Pons (tissue), 1 donor: ENCODE data around the gene BBS4.
A peak's percentile ranks its signal among the peaks of the same experiment; 100 is the strongest.
"Not testable (repeated sequence)": the region's sequence is repeated elsewhere in the genome, so short reads cannot be mapped to it uniquely, and the experiment has no call there.

Source experiments
- DNase-seq: peaks from one replicate; pipeline ENCODE4 v3.0.0-alpha.2; 2016; ENCODE audit warnings: low spot score

The BBS4 gene

DNA sequence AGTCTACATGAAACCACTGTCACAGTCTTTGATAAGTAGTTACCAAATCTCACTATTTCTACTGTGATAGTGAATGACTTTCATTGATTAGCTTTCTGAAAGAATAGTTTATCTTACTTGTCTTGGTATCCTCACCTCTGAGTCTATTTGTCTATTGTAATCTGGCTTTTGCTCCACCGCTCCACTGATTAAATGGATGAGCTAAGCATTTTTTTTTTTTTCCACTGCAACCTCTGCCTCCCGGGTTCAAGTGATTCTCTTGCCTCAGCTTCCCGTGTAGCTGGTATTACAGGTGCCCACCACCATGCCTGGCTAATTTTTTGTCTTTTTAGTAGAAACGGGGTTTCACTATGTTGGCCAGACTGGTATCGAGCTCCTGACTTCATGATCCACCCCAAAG is 12.9 kb downstream of the BBS4 start:
- DNase-seq, result no peak

DNA sequence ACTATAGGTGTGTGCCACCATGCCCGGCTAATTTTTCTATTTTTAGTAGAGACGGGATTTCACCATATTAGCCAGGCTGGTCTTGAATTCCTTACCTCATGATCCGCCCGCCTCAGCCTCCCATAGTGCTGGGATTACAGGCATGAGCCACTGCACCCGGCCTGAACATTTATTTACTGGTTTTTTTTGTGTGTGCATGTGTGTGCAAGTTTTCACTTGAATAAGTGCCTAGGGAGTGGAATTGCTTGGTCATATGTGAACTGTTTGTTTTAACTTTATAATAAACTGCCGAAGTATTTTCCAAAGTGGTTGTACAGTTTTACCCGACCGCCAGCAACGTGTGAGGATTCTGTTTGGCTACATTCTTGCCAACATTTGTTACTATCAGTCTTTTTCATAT is 14.1 kb downstream of the BBS4 start:
- DNase-seq, result no peak

DNA sequence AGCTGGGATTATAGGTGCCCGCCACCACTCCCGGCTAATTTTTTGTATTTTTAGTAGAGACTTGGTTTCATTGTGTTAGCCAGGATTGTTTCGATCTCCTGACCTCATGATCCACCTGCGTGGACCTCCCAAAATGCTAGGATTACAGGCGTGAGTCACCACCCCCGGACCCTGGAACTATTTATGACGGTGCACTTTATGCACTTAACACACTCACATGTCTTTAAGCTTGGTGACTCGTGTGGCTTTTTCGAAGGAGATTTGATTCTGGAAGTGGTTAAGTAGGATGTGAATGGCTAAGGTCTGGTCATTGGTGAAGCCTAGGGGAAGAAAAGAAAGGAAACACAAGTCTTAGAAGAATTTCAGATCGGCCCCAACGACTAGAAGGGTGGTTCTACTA is 20.3 kb downstream of the BBS4 start:
- DNase-seq, result no peak

DNA sequence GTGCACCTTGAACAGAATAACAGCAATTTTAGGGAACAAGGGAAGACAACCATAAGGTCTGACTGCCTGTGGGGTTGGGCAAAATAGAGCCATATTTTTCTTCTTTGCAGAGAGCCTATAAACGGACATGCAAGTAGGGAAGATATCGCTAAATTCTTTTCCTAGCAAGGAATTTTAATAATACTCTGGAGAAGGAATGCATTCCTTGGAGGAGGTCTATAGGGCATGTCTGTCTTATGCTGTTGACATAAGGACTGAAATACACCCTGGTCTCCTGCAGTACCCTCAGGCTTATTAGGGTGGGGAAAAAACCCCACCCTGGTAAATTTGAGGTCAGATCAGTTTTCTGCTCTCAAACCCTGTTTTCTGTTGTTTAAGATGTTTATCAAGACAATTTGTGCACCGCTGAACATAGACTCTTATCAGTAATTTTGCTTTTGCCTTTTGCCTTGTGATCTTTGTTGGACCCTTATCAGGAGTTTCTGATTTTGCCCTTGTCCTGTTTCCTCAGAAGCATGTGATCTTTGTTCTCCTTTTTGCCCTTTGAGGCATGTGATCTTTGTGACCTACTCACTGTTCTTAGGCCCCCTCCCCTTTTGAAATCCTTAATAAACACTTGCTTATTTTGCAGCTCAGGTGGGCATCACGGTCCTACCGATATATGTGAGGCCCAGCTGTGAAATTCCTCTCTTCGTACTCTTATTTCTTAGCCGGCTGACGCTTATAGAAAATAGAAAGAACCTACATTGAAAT is 22.7 kb downstream of the BBS4 start:
- not testable (repeated sequence) for DNase-seq

DNA sequence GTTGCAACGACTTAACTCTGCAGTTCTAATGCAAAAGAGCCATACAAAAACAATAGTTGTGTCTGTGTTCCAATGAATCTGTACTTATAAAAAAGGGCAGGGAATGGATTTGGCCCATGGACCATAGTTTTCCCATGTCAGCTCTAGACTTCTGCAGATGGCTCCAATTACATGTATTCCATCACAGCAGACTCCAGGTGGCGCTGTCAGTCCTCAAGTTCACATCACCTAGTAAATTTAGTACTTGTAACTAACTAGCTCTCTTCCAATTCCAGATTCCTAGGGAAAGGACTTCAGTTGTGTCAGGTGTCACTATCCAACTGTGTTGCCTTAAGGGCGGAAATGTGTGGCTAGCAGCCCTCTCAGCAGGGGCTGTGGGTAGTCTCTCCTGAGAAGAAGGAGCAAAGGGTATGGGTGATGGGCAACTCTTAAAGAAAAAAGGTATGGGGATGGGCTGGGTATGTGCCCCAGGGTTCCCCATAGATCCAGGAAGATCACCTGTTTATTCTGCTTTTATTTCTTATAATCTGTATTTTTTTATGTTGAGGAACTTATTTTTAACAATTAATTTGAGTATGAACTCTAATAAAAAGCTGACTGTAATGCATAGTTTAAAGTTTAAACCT is 36.2 kb downstream of the BBS4 start:
- peak; percentile 63 for DNase-seq

DNA sequence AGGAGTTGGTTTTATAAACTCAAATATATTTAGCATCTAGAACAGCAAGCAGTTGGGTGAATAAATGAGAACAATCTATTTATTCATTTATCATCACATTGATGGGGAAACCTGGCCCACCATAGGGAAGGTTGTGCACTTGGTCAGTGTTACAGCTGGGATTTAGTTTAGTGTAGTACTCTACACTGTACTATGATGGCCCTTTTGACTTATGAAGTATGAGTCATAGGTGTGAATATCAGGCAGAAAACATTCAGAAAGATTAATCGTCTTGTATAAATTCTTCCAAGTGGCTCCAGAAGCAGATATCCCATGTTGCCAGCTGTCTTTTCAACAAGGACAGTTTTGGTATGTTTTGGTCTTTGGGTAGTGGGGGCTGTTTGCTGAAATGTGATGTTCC is 38.0 kb downstream of the BBS4 start:
- no peak for DNase-seq

DNA sequence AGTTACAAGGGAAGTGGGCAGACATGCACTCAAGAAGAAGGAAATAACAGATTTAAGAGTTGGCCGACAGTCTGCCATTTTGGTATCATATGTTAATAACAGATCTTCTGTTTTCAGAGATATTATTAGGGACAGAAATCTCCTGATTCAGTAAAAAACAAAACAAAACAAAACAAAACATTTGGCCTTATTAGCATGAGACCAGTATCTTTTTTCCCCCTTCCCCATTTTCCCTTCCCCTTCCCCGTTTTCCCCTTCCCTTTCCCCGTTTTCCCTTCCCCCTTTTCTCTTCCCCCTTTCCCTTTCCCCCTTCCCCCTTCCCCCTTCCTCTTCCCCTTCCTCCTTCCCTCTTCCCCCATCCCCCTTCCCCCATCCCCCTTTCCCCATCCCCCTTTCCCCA is 39.4 kb downstream of the BBS4 start:
- no peak for DNase-seq

DNA sequence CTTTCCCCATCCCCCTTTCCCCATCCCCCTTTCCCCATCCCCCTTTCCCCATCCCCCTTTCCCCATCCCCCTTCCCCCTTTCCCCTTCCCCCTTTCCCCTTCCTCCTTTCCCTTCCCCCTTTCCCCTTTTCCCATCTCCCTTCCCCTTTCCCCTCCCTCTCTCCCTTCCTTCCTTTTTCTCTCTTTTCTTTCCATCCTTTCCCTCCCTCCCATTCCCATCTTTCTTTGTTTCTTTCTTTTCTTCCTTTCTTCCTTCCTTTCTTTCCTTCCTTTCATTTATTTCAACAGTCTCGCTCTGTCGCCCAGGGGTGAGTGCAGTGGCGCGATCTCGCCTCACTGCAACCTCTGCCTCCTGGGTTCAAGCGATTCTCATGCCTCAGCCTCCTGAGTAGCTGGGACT is 39.8 kb downstream of the BBS4 start:
- not testable (repeated sequence) for DNase-seq

DNA sequence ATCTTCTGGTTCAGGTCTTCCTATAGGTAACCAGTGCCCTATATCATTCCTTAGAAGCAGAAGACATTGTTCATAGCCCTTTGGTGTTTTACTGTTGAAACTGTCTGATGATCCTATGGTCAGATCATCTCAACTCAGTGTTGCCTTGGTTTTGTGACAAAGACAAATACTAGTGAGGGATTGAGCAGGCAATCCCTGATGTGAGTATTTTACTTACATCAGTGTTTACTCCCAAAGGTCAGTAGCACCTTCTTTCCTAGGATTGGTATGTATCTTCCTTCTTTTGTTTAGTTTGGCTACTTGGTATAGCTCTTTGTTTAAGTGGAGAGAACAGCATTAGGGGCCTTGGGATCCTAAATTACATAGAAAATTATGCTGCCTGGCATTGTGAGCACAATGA is 41.1 kb downstream of the BBS4 start:
- DNase-seq, result no peak

DNA sequence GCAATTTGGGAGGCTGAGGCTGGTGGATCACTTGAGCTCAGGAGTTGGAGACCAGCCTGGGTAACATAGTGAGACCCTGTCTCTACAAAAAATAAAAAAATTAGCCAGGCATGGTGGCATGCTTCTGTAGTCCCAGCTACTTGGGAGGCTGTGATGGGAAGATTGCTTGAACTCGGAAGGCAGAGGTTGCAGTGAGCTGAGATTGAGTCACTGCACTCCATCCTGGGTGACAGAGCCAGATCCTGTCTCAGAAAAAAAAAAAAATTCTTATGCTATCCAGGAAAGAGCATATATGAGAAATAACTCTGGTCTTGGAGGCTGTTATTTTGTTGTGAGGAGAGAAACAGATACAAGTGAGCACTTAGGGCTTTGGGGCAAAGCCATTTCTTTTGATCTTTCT is 42.2 kb downstream of the BBS4 start:
- not testable (repeated sequence) for DNase-seq

DNA sequence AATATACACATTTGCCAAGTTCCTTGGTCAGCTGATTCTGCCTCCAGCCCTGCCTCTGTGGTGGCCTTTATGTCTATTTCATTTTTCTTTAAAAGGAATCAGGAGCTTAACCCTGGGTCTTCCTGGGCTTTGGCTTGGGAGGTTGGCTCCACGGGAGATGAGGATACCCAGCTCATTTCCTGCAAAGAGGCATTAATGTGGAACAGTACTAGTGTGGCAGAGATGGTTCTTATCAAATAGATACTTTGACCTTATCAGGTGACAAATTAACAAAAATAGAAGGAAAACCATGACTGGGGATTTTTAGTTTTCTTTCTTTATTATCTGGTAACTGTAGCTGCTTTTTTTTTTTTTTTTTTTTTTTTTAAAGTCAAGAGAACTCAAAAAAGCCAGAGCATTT is 42.8 kb downstream of the BBS4 start:
- DNase-seq, result no peak

DNA sequence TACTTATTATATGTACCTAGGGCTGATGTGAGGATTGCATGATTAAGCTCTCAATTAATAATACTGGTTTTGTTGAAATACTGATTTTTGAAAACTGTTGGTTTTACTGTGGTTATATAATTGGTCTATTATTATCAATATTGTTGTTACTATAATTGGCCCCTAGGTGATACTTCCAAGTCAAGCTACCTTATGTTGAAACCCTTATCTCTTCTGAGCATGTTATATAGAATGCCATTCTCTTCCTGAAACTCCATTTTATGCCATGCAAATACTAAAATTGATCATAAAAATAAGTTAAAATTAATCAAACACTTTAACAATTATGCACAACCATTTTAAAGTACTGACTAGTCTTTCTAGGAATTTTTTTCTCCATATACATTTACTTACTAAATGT is 46.1 kb downstream of the BBS4 start:
- DNase-seq, result no peak

DNA sequence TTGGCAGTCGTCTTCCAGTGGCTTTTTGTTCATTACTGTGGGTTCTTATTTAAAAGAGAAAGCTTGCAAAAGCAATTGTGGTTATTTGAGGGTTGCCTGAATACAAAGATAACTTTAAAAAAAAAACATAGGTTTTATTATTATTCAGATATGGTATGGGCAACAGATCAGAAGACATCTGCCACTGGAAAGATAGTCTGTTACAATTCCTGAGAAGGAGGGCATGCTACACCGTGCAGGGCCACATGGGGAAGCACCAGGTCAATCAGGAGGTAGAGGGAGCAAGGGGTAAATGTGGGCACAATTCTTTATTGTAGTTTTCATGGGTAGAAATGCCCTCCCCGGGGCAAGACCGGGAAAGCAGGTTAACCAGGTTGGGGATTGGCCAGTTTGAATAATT is 46.5 kb downstream of the BBS4 start:
- no peak for DNase-seq

DNA sequence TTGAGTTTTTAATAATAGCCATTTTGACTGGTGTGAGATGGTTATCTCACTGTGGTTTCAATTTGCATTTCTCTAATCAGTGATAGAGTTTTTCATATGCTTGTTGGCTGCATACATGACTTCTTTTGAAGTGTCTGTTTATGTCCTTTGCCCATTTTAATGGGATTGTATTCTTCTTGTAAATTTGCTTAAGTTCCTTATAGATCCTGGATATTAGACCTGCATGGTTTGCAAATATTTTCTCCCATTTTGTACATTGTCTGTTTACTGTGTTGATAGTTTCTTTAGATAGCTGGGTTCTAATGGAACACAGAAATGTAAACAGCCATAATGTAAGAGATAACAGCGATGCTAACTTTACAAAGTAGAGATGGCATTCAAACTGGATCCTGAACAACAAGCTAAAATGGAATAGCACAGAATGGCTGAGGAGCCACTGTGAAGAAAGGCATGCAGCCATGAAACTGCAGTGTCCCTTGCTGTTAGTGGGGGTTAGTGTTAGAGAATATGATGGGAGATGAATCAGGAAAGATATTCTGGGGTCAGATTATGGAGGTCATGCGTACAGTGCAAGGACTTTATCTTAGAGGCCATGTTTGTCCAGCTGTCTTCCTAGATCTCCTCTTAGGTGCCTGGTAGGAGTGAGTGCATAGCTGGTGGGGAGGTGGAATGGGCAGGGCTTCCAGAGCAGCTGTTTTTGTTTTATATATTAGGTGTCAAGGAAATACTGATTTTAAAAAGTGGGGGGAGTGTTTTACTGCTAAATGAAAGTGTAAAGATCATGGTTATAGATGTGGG is 48.1 kb downstream of the BBS4 start:
- no peak for DNase-seq

DNA sequence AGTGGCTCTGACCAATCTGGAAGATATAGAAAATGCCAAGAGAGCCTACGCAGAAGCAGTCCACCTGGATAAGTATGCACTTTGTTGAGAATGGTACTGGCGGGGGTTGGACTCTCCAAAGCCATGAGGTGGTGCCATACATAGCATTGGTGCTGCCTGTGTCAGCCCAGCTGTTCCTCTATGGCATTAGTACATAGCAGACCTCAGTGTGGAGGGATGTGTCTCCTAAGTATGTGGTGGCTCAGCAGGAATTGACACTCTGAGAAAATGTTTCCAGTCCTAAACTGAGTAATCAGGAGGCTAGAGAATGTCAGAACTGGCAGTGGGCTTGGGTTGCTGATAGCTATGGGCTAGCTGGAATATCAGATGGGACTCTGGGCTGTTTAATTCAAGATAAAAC is 49.1 kb downstream of the BBS4 start:
- no peak for DNase-seq

DNA sequence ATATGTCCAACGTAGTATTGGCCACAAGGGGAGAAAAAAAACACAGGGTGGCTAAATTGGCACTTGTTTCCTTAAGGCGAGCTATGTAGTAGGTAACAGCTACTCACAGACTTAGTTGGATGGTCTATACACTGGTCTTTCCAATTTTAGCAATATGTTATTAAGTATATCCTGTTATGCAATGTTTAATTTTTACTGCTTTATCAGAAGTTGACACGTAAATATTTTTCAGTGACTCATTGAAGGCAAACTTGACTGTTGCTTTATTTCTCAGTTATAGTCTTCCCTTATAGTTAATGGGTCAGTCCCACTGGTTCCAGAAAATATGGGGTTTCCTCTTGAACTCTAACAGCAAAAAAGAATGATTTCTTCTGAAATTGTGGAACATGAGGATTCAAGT is 51.1 kb downstream of the BBS4 start:
- no peak for DNase-seq

DNA sequence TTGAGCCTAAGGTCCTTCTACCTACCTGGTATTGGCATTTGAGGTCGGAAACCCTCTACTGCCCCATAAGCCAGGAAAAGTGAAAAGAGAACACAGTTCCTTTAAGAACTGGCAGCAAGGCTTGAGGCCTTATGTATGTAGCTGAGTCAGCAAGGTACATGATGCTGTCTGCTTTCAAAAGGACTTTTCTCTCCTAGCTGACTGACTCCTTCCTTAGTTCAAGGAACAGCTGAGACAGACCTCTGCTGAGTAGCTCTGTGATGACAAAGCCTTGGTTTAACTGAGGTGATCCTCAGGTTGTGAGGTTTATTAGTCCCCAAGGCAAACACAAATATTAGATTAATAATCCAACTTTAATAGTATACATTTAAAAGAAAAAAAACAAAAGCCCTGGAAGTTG is 51.7 kb downstream of the BBS4 start:
- no peak for DNase-seq

DNA sequence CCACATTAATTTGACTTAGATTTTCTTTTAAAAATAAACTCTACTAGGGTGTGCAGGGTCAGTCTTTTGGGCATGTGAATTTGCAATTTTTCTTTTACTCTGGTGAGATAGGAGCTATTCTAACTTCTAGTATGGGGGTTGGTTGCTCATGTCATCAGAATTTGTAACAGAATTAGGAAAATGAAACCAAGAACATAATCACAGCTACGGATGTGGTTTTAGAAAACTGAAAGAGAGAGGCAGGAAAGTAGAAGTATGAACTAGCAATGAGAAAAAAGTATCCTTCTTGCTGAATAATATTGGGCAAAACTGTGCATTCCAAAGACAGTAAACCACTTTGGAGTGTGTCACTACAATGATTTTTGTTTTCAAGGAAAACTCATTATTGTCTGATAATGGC is 54.2 kb downstream of the BBS4 start:
- DNase-seq, result no peak

DNA sequence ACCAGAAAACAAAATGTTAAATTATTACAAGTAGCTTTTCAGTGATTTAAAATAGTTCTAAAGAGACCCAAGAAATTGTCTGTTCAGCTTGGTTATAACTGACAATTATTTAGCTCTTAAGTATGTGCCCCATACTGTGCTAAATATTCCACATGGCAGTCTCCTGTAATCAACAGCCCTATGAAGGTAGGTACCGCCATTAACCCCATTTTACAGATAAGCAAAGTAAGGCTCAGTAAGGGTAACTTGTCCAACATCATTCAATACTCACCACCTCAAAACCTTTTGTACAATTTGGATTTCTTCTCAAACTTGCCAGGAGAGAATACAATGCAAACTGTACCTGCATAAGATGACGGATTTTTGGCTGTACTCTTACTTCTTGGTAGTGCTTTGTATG is 63.7 kb downstream of the BBS4 start:
- no peak for DNase-seq

DNA sequence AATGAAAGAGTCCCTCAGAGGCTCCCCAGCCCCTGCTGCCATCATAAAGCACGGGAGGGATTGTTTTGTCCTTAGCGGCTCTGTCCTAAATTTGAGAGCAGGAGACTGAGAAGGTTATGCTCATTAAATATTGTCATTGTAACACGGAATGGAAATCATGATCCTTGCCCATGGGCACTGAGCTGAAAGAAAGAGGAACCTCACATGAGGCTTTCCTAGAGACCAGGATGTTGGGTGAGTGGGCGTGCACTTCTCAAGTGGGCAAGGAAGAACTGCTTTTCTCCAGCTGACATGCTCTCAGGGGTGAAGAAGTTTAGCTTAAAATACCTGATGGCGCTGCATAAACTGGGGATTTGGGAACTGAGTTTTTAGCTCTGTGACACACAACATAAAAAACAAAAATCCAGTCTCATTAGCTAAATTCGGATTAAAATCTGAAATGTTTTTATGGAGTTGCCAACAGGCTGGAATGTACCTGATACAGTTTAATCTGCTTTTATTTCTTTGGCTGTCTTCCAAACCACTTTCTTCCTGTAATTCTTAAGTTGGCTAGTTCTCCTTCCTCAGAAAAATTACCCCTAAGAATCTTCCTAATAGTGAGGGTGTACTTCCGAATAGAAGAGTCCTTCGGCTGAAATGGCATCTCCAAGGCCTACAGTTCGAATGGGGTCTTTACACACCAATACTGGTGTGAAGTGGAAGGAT is 65.9 kb downstream of the BBS4 start:
- peak; percentile 72 for DNase-seq

DNA sequence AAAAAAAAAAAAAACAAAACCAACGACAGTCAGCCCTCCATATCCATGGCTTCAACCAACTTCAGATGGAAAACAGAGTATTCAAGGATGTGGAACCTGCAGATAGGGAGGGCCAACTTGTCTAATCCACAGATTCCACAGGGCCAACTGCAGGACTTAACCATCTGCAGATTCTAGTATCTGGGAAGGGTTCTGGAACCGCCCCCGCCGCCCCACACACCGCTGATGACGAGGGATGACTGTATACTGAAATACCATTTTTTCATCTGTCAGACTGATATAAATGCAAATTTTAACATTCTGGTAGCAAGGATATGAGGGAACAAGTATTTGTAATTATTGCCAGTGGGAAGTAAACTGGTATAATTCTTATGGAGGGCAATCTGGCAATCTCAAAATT is 68.1 kb downstream of the BBS4 start:
- DNase-seq, result no peak

DNA sequence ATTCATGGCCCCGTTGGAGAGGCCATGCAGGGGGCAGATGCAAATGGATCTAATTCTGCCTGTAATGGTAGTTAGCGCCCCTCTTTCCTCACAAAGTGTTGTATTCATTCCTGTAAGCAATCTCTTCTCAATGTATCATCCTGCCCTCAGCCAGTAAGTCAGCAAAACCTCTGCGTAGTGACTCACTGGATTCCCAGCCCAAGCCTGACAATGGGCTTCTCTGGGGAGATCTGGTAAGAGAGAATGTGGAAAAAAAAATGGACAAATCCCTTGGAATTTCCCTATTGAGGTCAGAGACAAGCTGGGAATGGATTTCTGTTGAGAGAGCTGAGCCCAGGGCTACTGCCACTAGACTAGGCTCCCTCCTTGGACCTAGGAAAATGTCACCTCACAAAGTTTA is 72.2 kb downstream of the BBS4 start:
- no peak for DNase-seq
